IPS-18a (cell line): ENCODE measurements around the gene SLC7A6.

ENCODE experiments used
- H3K27ac ChIP-seq: one replicate; pipeline ENCODE4 v1.5.1; 2013; ENCODE audit warnings: low read length
- H3K27me3 ChIP-seq: one replicate; pipeline ENCODE4 v1.6.1; 2013; ENCODE audit warnings: mild to moderate bottlenecking, low read length; ENCODE audit not compliant: control insufficient read depth, insufficient read depth
- H3K36me3 ChIP-seq: one replicate; pipeline ENCODE4 v1.6.1; 2013; ENCODE audit warnings: low read depth, low read length; ENCODE audit not compliant: control insufficient read depth
- H3K4me1 ChIP-seq: one replicate; pipeline ENCODE4 v1.6.1; 2013; ENCODE audit warnings: low read depth, low read length; ENCODE audit not compliant: control insufficient read depth
- H3K4me3 ChIP-seq: one replicate; pipeline ENCODE4 v1.5.1; 2013; ENCODE audit warnings: low read length
- H3K9ac ChIP-seq: one replicate; pipeline ENCODE4 v1.6.1; 2013; ENCODE audit warnings: mild to moderate bottlenecking, low read length, moderate library complexity
- H3K9me3 ChIP-seq: one replicate; pipeline ENCODE4 v1.6.1; 2013; ENCODE audit warnings: low read depth, low read length; ENCODE audit not compliant: control insufficient read depth

Gene SLC7A6

GRCh38 chr16:68236137-68236825, 28.0 kb upstream of the SLC7A6 start:
- Histone ChIP-seq H3K27me3 (peaks cover 32% of the 10 kb centered on the region), H3K4me3 (peak overlapping the region; percentile 91), H3K36me3 (peaks cover 22% of the 10 kb centered on the region), H3K9me3 (no peaks in the 10 kb centered on the region), H3K27ac (peak overlapping the region; percentile 82), H3K9ac (peak overlapping the region; percentile 89), H3K4me1 (peaks cover 26% of the 10 kb centered on the region)

GRCh38 chr16:68236826-68237242, 27.5 kb upstream of the SLC7A6 start:
- Histone ChIP-seq H3K4me1 (peaks cover 26% of the 10 kb centered on the region), H3K36me3 (peaks cover 17% of the 10 kb centered on the region), H3K4me3 (peak overlapping the region; percentile 91), H3K27ac (peak overlapping the region; percentile 82), H3K9me3 (no peaks in the 10 kb centered on the region), H3K27me3 (peaks cover 32% of the 10 kb centered on the region), H3K9ac (peak overlapping the region; percentile 89)

- H3K9me3 ChIP-seq, result no peaks in the 10 kb centered on the region
- H3K27ac ChIP-seq, result peak overlapping the region; percentile 82
These were observed 26.9 kb upstream of the SLC7A6 start for GRCh38 chr16:68237243-68238028.

GRCh38 chr16:68238029-68238345, 26.3 kb upstream of the SLC7A6 start:
- peaks cover 26% of the 10 kb centered on the region for H3K4me1 ChIP-seq
- H3K27me3 ChIP-seq, result peaks cover 32% of the 10 kb centered on the region
- peaks cover 7% of the 10 kb centered on the region for H3K36me3 ChIP-seq
- H3K27ac ChIP-seq, result no peak overlapping the region
- no peak overlapping the region for H3K9ac ChIP-seq
- H3K4me3 ChIP-seq, result peak overlapping the region; percentile 5
- no peaks in the 10 kb centered on the region for H3K9me3 ChIP-seq

More at GRCh38 chr16:68237243-68238028, 26.9 kb upstream of the SLC7A6 start:
- Histone ChIP-seq H3K4me3 (peak overlapping the region; percentile 91), H3K27me3 (peaks cover 32% of the 10 kb centered on the region), H3K36me3 (peaks cover 12% of the 10 kb centered on the region), H3K9ac (peak overlapping the region; percentile 89), H3K4me1 (peaks cover 26% of the 10 kb centered on the region)

- no peaks in the 10 kb centered on the region for H3K36me3 ChIP-seq
- H3K4me1 ChIP-seq, result peaks cover 4% of the 10 kb centered on the region
- no peak overlapping the region for H3K27ac ChIP-seq
- no peak overlapping the region for H3K4me3 ChIP-seq
- H3K9me3 ChIP-seq, result no peaks in the 10 kb centered on the region
- H3K27me3 ChIP-seq, result peaks cover 28% of the 10 kb centered on the region
- H3K9ac ChIP-seq, result no peak overlapping the region
These were observed 22.2 kb upstream of the SLC7A6 start for GRCh38 chr16:68242085-68242484.

GRCh38 chr16:68242926-68243858, 21.1 kb upstream of the SLC7A6 start:
- H3K4me3 ChIP-seq, result no peak overlapping the region
- H3K4me1 ChIP-seq, result peaks cover 4% of the 10 kb centered on the region
- H3K27ac ChIP-seq, result no peak overlapping the region
- H3K27me3 ChIP-seq, result peaks cover 28% of the 10 kb centered on the region
- H3K36me3 ChIP-seq, result no peaks in the 10 kb centered on the region
- no peaks in the 10 kb centered on the region for H3K9me3 ChIP-seq
- no peak overlapping the region for H3K9ac ChIP-seq

GRCh38 chr16:68244481-68244902, 19.8 kb upstream of the SLC7A6 start:
- no peaks in the 10 kb centered on the region for H3K36me3 ChIP-seq
- H3K4me1 ChIP-seq, result peaks cover 3% of the 10 kb centered on the region
- no peak overlapping the region for H3K27ac ChIP-seq
- H3K9ac ChIP-seq, result no peak overlapping the region
- no peaks in the 10 kb centered on the region for H3K9me3 ChIP-seq
- peak overlapping the region; percentile 89 for H3K4me3 ChIP-seq
- H3K27me3 ChIP-seq, result peaks cover 20% of the 10 kb centered on the region

- Histone ChIP-seq H3K27me3 (peaks cover 18% of the 10 kb centered on the region), H3K9ac (peak within 1 kb of the TSS; percentile 34), H3K36me3 (no peaks in the 10 kb centered on the region), H3K4me1 (no peaks in the 10 kb centered on the region), H3K27ac (no peak within 1 kb of the TSS), H3K9me3 (no peaks in the 10 kb centered on the region), H3K4me3 (peak within 1 kb of the TSS; percentile 89)
These were observed 19.1 kb upstream of the SLC7A6 start, which contains the start of gene PLA2G15 for GRCh38 chr16:68244903-68245853. PLA2G15 (plus strand) TSS chr16:68245373; CDS start chr16:68245427, 54 bp downstream.

GRCh38 chr16:68246121-68246520, 18.2 kb upstream of the SLC7A6 start:
- Histone ChIP-seq H3K4me1 (no peaks in the 10 kb centered on the region), H3K27ac (no peak overlapping the region)

GRCh38 chr16:68246666-68247065, 17.7 kb upstream of the SLC7A6 start:
- Histone ChIP-seq H3K4me3 (no peak overlapping the region), H3K27ac (no peak overlapping the region), H3K9ac (no peak overlapping the region), H3K36me3 (no peaks in the 10 kb centered on the region), H3K27me3 (peaks cover 18% of the 10 kb centered on the region), H3K4me1 (no peaks in the 10 kb centered on the region), H3K9me3 (no peaks in the 10 kb centered on the region)

More at GRCh38 chr16:68246121-68246520, 18.2 kb upstream of the SLC7A6 start:
- Histone ChIP-seq H3K27me3 (peaks cover 18% of the 10 kb centered on the region), H3K4me3 (no peak overlapping the region), H3K9ac (peak overlapping the region; percentile 34), H3K9me3 (no peaks in the 10 kb centered on the region), H3K36me3 (no peaks in the 10 kb centered on the region)
